Measurements from ENCODE around the gene ANXA2.

GRCh38 chr15:60318216-60318867 is 79.4 kb downstream of the ANXA2 start:
- TF ChIP-seq CTCF (IDR thresholded peaks at IDR 0.05; ENCODE audit: low read length) (no peak), EZH2 (IDR thresholded peaks at IDR 0.05; ENCODE audit: borderline replicate concordance, low read length) (no peak)

All from OCI-LY1 (cell line).